NCI-H2029 (cell line): Measurements from ENCODE around the gene TMEM132D.
"Not testable (repeated sequence)": the region's sequence is repeated elsewhere in the genome, so short reads cannot be mapped to it uniquely, and the experiment has no call there.

Experiments
- DNase-seq: peaks from one replicate; lab custom pipeline; 2025; lab: John Stamatoyannopoulos, UW

Gene TMEM132D

GRCh38 chr12:129903956-129904829 lies at the start of gene TMEM132D:
Gene TMEM132D, minus strand, starts transcription at chr12:129904025.
- DNase-seq = no peak

- no peak for DNase-seq
Measured at GRCh38 chr12:129949651-129950050, 45.8 kb upstream of the TMEM132D start.

DNA sequence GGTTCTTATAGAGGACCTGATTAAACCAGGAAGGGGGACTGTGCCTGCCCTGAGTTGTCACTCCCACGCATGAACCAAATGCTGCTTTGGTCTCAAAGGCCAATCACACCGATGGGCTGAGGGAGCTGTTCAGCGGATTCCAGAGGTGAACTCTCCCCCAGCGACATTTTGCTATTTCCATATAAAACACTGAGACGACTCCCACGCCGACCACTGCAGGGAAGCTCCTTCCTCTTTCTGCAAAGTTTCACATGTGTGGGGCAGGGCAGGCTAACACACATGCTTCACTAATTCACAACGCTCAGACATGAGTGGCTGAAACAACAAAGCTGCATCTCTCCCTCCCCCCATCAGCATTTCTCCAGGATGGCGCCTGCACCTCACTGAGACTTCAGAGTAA lies 37.8 kb upstream of the TMEM132D start:
- DNase-seq = no peak

GRCh38 chr12:129938089-129938488 lies 34.3 kb upstream of the TMEM132D start:
- DNase-seq = no peak

GRCh38 chr12:129937426-129937825 lies 33.6 kb upstream of the TMEM132D start:
- DNase-seq = peak; percentile 41

- DNase-seq = no peak
Measured at GRCh38 chr12:129928643-129929042, 24.8 kb upstream of the TMEM132D start.

DNA sequence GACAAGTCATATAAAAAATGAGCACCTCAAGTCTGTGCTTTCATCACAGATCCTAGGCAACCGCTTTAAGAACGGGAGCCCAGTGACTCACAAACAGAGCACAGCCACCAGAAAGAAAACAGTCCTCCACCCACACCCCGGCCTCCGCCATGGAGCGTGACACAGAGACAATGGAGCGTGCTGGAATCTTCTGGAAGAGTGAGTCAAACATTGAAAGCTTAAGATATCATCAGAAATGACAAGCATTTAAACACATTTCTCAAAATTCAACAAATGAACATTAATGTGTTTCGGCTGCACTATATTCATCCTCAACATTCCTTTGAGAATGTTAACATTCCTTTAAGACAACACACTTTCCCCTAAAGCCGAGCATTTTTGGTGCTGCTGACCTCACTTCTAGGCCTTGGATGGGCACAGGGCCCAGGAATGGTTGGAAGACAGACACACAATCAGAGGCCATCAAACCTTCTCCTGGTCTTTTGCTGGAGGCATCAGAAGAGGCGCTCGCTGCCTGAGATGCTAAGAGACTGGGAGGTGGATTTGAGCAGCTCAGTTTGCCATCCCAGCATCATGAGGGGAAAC lies 23.6 kb upstream of the TMEM132D start:
- DNase-seq = no peak

DNA sequence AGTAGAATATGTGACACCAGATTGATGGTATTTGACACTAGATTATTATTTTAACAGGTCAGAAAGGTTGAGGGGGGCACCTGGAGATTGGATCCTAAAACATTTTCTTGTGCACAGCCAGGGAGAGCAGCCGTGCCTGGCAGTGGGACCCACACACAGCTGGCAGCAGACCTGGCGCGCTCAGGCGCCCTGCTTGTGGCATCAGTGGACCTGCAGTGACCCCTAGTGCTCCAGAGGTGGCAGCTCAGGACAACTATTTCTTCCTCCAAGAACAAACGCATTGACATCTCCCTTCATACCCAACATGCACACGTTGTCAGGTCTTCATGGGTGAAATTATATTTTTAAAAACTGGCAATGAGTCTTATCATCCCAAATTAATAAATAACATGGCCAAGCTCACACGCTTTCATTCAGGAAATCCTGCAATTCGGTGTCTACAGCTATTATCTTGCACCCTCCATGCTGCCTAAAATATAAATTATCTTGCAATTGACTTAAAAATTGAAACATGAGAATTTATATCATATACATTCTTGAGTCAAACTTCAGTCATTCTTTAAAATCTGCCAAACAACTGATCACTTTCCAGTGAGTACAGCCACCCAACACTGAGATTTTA lies 7.7 kb upstream of the TMEM132D start:
- peak; percentile 57 for DNase-seq

GRCh38 chr12:129909051-129910020 lies 5.5 kb upstream of the TMEM132D start:
- no peak for DNase-seq

DNA sequence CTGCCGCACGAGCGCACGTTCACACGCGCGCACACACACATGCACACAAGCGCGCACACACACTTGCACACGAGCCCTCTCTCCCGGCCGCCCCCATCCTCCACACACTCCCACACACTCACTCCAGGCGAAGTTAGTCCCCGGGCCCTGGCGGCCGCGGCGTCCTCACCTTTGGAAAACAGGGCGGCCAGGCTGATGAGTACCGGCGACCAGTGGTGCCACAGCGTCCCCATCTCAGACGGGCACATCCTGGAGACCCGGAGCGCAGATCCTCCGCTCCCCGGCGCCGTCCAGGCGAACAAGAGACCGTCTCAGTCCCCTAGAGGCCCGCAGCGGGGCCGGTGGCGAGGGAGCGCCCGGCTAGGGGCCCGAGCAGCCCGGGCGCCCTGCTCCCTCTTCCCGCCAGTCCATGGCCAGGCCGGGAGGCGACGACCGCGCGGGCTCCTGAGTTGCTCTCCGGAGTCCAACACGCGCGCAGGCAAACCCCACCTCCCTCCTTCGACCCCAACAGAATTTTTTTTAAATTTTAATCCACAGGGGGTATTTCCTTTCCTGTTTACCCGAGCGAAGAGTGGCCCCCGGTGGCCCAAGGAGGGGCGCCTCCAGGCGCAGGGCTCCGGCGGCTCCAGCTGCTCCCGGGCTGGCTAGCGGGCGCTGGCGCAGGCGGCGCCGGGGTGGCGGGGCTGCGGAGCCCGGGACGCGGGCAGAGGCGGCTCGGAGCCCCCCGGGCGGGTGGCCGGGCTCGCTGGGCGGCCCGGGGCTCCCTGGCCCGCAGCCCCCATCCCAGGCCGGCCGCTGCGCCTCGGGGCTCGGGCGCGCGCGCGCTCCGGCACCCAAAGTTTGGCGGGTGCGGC lies 506 bp downstream of the TMEM132D start:
- DNase-seq = no peak

DNA sequence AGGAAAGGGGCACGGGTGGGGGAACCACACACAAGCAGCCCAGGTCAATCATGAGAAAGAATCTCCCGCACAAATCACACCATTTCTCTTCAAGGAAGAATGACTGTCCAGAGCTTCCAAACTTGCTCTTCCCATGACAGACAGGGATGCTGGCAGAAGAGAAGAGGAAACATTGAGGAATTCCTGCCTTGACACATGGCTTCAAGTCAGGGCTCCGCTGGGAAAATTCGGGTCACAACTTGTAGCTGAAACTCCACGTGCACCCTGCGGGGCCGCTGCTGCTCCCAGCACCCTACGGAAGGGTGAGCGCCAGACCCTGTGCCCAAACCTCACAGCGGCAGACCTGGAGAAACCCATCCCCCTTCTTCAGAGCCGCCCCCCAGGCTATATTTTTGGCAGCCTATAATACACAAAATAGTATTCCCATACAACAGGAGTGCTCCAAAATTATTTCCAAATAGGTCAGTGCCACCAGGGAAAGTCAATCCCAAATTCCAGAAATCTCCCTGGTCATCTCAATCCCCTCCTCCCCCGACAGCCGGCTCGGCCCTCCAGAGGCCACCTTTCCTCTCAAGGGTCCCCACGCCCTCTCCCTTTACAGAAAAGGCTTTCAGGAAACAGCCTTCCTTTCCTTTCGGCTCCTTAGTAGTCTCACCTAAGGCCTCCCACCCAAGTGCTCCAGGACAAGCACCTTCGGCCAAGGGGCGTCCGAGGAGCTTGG lies 1.3 kb downstream of the TMEM132D start:
- no peak for DNase-seq

GRCh38 chr12:129901254-129901653 lies 2.6 kb downstream of the TMEM132D start:
- no peak for DNase-seq

DNA sequence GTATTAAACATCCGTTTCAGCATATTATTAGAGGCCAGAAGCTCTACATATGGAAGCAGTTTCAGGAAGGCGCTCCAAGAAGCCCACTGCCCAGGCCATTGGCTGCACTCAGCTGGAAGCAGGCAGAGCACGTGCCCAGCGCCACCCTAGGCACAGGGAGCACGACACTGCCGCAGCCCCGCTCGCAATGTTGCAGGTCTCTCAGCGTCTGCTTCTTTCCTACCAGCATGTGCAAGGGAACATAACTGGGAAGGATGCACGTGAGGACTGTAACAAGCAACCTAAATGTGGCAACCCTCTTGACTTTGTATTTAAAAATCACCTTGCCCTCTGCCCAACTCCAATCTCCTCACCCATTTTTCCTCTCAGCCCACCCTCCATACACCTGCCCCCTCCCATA lies 3.5 kb downstream of the TMEM132D start:
- DNase-seq = no peak

DNA sequence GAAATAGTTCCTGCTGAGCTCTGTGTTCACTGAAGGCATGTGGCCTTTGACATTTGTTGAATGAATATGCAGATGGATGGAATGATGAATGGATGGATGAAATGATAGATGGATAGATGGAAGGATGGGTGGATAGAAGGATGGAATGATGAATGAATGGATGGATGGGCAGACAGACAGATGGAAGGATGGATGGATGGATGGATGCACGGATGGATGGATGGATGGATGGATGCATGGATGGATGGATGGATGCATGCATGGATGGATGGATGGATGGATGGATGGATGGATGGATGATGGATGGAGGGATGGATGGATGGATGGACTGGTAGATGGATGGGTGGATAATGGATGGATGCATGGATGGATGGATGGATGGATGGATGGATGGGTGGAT lies 4.8 kb downstream of the TMEM132D start:
- not testable (repeated sequence) for DNase-seq

GRCh38 chr12:129893691-129894090 lies 10.1 kb downstream of the TMEM132D start:
- no peak for DNase-seq

DNA sequence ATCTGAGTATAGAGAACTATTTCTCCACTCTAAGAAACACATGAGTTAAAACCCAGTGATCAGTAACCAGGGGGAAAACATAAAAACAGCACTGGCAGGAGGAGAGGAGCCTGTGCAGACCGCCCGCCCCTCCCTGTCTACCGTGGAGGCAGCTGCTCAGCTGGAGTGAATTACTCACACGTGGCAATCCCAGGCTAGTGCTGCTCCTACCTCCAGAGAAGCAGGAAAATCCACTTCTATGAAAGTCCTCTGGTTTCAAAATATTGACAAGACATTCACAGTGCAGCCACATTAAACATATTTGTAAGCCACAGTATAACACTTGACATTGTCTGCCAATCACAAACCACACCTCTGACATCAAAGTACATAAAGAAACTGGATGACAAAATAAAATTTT lies 16.7 kb downstream of the TMEM132D start:
- peak; percentile 99 for DNase-seq

DNA sequence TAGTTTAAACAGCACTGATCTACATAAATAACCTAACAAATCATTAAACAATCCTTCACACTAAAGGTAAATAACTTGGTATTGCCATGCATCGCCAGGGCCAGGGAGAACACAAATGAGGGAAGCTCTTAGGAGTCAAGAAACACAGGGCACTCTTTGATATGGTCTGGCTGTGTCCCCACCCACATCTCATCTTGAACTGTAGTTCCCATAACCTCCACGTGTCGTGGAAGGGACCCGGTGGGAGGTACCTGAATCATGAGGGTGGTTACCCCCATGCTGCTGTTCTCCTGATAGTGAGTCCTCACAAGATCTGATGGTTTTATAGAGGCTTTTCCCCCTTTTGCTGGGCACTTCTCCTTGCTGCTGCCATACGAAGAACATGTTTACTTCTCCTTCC lies 17.3 kb downstream of the TMEM132D start:
- DNase-seq = no peak

GRCh38 chr12:129885287-129885686 lies 18.5 kb downstream of the TMEM132D start:
- no peak for DNase-seq

DNA sequence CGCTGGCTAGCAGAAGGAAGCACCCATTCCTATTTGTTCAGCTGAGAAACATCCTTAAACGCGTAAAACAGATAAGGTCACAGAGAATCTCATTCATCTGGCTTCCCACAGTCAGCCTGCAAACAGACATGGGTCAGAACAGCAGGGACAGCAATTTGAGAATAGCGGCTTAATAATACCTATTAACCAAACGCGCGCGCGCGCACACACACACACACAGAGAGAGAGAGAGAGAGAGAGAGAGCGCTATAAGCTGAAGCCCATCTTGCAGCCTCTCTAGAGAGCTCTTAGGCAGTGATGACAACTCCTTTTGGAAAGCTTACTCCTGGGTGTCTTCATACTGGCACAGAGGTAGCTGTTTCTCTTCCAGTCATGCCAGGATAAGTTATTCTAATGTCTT lies 26.4 kb downstream of the TMEM132D start:
- no peak for DNase-seq

DNA sequence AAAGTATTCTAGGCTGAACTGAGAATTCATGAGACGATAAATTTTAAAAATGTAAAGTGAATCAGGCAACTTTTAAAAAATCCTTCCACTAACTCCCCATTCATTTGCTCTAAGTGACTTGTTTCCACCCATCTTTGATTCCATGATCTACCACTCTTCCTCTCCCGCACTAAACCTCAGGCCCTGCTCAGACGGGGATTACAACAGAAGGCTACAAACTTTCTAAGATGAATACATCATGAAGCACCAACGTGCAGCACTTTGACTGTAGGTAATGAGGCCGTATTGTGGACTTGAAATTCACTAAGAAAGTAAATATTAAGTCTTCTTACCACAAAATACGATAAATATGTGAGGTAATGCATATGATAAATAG lies 30.0 kb downstream of the TMEM132D start:
- DNase-seq = no peak
